ENCODE measurements around the gene PXMP4.

DNA sequence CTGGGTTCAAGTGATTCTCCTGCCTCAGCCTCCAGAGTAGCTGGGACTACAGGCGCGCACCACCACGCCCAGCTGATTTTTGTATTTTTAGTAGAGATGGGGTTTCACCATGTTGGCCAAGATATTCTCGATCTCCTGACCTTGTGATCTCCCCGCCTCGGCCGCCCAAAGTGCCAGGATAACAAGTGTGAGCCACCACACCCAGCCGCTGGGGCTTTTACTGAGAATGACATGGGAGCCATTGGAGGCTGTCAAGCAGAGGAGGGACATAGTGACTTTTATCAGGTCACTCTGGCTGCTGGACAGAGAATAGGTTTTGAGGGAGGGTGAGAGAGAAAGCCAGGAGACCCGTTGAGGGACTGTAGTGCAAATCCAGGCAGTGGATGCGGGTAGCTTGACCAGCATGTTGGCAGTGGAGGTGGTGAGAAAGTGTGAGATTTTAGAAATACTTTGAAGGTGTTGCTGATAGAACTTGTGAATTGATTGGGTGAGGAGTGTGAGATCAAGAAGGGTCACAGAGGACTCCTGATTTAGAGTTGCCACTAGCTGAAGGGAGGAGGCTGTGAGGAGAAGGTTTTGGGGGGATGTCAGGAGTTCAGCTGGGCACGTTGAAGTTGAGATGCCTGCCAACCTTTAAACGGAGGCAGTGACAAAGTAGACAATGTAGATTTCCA, 26.4 kb upstream of the PXMP4 start:
- TF ChIP-seq POLR2A (IDR thresholded peaks at IDR 0.05) (no peak), POLR2AphosphoS5 (IDR thresholded peaks at IDR 0.05; ENCODE audit: insufficient read depth in 1 of 2, low read depth in 1 of 2) (no peak)
- TF ChIP-seq, protein P1, sequence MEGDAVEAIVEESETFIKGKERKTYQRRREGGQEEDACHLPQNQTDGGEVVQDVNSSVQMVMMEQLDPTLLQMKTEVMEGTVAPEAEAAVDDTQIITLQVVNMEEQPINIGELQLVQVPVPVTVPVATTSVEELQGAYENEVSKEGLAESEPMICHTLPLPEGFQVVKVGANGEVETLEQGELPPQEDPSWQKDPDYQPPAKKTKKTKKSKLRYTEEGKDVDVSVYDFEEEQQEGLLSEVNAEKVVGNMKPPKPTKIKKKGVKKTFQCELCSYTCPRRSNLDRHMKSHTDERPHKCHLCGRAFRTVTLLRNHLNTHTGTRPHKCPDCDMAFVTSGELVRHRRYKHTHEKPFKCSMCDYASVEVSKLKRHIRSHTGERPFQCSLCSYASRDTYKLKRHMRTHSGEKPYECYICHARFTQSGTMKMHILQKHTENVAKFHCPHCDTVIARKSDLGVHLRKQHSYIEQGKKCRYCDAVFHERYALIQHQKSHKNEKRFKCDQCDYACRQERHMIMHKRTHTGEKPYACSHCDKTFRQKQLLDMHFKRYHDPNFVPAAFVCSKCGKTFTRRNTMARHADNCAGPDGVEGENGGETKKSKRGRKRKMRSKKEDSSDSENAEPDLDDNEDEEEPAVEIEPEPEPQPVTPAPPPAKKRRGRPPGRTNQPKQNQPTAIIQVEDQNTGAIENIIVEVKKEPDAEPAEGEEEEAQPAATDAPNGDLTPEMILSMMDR (IDR thresholded peaks at IDR 0.05): no peak

Data from vagina (tissue), 2 donors.